ENCODE results near the gene SLC29A1. TPM values are rescaled to one million over a fixed set of nuclear protein-coding genes. Genes with fewer than 3 reads are reported as not detected.
"Not testable (repeated sequence)": the region's sequence is repeated elsewhere in the genome, so short reads cannot be mapped to it uniquely, and the experiment has no call there.

SLC29A1 gene
- total and polyA plus RNA-seq, 2 experiments from 2014 or later, result 23.3 to 30.8 TPM

GRCh38 chr6:44182911-44183390, 40.4 kb upstream of the SLC29A1 start:
- H3K9me3 ChIP-seq (ENCODE audit: low read depth), result no peaks in the 10 kb centered on the region
- H3K79me2 ChIP-seq, result no peaks in the 10 kb centered on the region
- no peak overlapping the region for H2AFZ ChIP-seq
- H3K4me3 ChIP-seq, result no peak overlapping the region
- no peak for TF ChIP-seq CTCF (IDR thresholded peaks at IDR 0.05; ENCODE audit: poor library complexity)
- TF ChIP-seq EZH2phosphoT487 (IDR thresholded peaks at IDR 0.05; ENCODE audit: low read depth, severe bottlenecking, unreplicated experiment), result no peak
- TF ChIP-seq EZH2 (IDR thresholded peaks at IDR 0.05; ENCODE audit: borderline replicate concordance), result no peak
- no peaks in the 10 kb centered on the region for H3K36me3 ChIP-seq (replicated peaks; ENCODE audit: insufficient read depth, low read depth)
- WGBS (ENCODE audit: low lambda C conversion rate, missing lambda C conversion rate), result 96% methylated on average over 4 of the region's 4 CpGs
- H3K4me2 ChIP-seq, result no peak overlapping the region
- no peak for DNase-seq (ENCODE audit: low spot score)
- H4K20me1 ChIP-seq (ENCODE audit: insufficient read depth, poor library complexity, severe bottlenecking), result no peaks in the 10 kb centered on the region
- no peaks in the 10 kb centered on the region for H3K27me3 ChIP-seq
- H3K27ac ChIP-seq, result no peak overlapping the region
- H3K9me2 ChIP-seq (replicated peaks; ENCODE audit: insufficient read depth), result no peaks in the 10 kb centered on the region
- H3K4me1 ChIP-seq (ENCODE audit: insufficient read depth), result no peaks in the 10 kb centered on the region

- Histone ChIP-seq H3K27ac (no peak overlapping the region), H3K4me3 (no peak overlapping the region), H4K20me1 (ENCODE audit: insufficient read depth, poor library complexity, severe bottlenecking) (no peaks in the 10 kb centered on the region), H2AFZ (no peak overlapping the region), H3K4me1 (ENCODE audit: insufficient read depth) (no peaks in the 10 kb centered on the region), H3K4me2 (no peak overlapping the region), H3K36me3 (replicated peaks; ENCODE audit: insufficient read depth, low read depth) (no peaks in the 10 kb centered on the region), H3K79me2 (no peaks in the 10 kb centered on the region), H3K9me3 (ENCODE audit: low read depth) (no peaks in the 10 kb centered on the region), H3K27me3 (no peaks in the 10 kb centered on the region), H3K9me2 (replicated peaks; ENCODE audit: insufficient read depth) (no peaks in the 10 kb centered on the region)
- no peak for DNase-seq (ENCODE audit: low spot score)
- TF ChIP-seq CTCF (IDR thresholded peaks at IDR 0.05; ENCODE audit: poor library complexity) (no peak), EZH2 (IDR thresholded peaks at IDR 0.05; ENCODE audit: borderline replicate concordance) (no peak), EZH2phosphoT487 (IDR thresholded peaks at IDR 0.05; ENCODE audit: low read depth, severe bottlenecking, unreplicated experiment) (no peak)
- 74% methylated on average over 9 of the region's 9 CpGs for WGBS (ENCODE audit: low lambda C conversion rate, missing lambda C conversion rate)
Observed at GRCh38 chr6:44183783-44184182, 39.6 kb upstream of the SLC29A1 start.

GRCh38 chr6:44185356-44185755, 38.0 kb upstream of the SLC29A1 start:
- H3K36me3 ChIP-seq (replicated peaks; ENCODE audit: insufficient read depth, low read depth); H3K4me3 ChIP-seq; H3K79me2 ChIP-seq; H3K4me1 ChIP-seq (ENCODE audit: insufficient read depth); H3K4me2 ChIP-seq; H3K27ac ChIP-seq; DNase-seq (ENCODE audit: low spot score); H3K9me3 ChIP-seq (ENCODE audit: low read depth); H4K20me1 ChIP-seq (ENCODE audit: insufficient read depth, poor library complexity, severe bottlenecking); H3K27me3 ChIP-seq; H3K9me2 ChIP-seq (replicated peaks; ENCODE audit: insufficient read depth); H2AFZ ChIP-seq: not testable (repeated sequence)
- WGBS (ENCODE audit: low lambda C conversion rate, missing lambda C conversion rate), result 71% methylated on average over 7 of the region's 7 CpGs

GRCh38 chr6:44185953-44186634, 37.3 kb upstream of the SLC29A1 start:
- Histone ChIP-seq H3K79me2 (no peaks in the 10 kb centered on the region), H3K27ac (no peak overlapping the region), H3K27me3 (no peaks in the 10 kb centered on the region), H3K9me2 (replicated peaks; ENCODE audit: insufficient read depth) (no peaks in the 10 kb centered on the region), H4K20me1 (ENCODE audit: insufficient read depth, poor library complexity, severe bottlenecking) (no peaks in the 10 kb centered on the region), H3K4me2 (no peak overlapping the region), H3K4me3 (no peak overlapping the region), H3K36me3 (replicated peaks; ENCODE audit: insufficient read depth, low read depth) (no peaks in the 10 kb centered on the region), H3K9me3 (ENCODE audit: low read depth) (no peaks in the 10 kb centered on the region), H2AFZ (peak overlapping the region; percentile 49), H3K4me1 (ENCODE audit: insufficient read depth) (no peaks in the 10 kb centered on the region)
- WGBS (ENCODE audit: low lambda C conversion rate, missing lambda C conversion rate), result 40% methylated on average over 9 of the region's 9 CpGs
- DNase-seq (ENCODE audit: low spot score), result no peak
- no peak for TF ChIP-seq EZH2 (IDR thresholded peaks at IDR 0.05; ENCODE audit: borderline replicate concordance)
- no peak for TF ChIP-seq CTCF (IDR thresholded peaks at IDR 0.05; ENCODE audit: poor library complexity)
- no peak for TF ChIP-seq EZH2phosphoT487 (IDR thresholded peaks at IDR 0.05; ENCODE audit: low read depth, severe bottlenecking, unreplicated experiment)
